HG03196 (cell line): ENCODE results near the gene PSENEN.

ENCODE experiments used
- ATAC-seq: cut with Tn5 transposase; IDR thresholded peaks from one replicate; pipeline ENCODE4 v1.9.1; 2021; ENCODE audit not compliant: unreplicated experiment

Gene PSENEN

GRCh38 chr19:35745328-35746086 is at the start of gene PSENEN, which contains the start of gene U2AF1L4:
PSENEN (plus strand) TSS chr19:35745651; CDS start chr19:35745931, 280 bp downstream.
U2AF1L4 (minus strand) TSS chr19:35745418; CDS start chr19:35745391, 27 bp downstream.
- ATAC-seq = peak; percentile 34

GRCh38 chr19:35695895-35696422 is 49.5 kb upstream of the PSENEN start:
- no peak for ATAC-seq

- no peak for ATAC-seq
These were observed 48.6 kb upstream of the PSENEN start for GRCh38 chr19:35696835-35697234.

- ATAC-seq = peak; percentile 94
These were observed 43.0 kb upstream of the PSENEN start for GRCh38 chr19:35702223-35703012.

- no peak for ATAC-seq
These were observed 42.1 kb upstream of the PSENEN start for GRCh38 chr19:35703343-35703742.

GRCh38 chr19:35704218-35704617 is 41.2 kb upstream of the PSENEN start, which contains the start of gene ZBTB32:
ZBTB32 (plus strand) TSS chr19:35704558; CDS start chr19:35714627, 10,069 bp downstream.
- ATAC-seq = no peak

GRCh38 chr19:35708391-35708790 is 37.1 kb upstream of the PSENEN start:
- no peak for ATAC-seq

GRCh38 chr19:35710784-35711723 is 34.4 kb upstream of the PSENEN start:
- peak; percentile 28 for ATAC-seq

GRCh38 chr19:35712567-35713505 is 32.6 kb upstream of the PSENEN start:
- no peak for ATAC-seq

GRCh38 chr19:35713506-35713850 is 32.0 kb upstream of the PSENEN start:
- ATAC-seq = no peak

GRCh38 chr19:35713904-35714495 is 31.5 kb upstream of the PSENEN start:
- ATAC-seq = no peak

- no peak for ATAC-seq
These were observed 30.7 kb upstream of the PSENEN start for GRCh38 chr19:35714601-35715354.

- ATAC-seq = no peak
These were observed 30.1 kb upstream of the PSENEN start for GRCh38 chr19:35715355-35715809.

GRCh38 chr19:35715981-35716800 is 29.3 kb upstream of the PSENEN start:
- ATAC-seq = no peak

- ATAC-seq = peak; percentile 50
These were observed 28.4 kb upstream of the PSENEN start for GRCh38 chr19:35716801-35717664.

- no peak for ATAC-seq
These were observed 27.6 kb upstream of the PSENEN start, which contains the start of gene KMT2B for GRCh38 chr19:35717665-35718344. KMT2B (plus strand) TSS chr19:35718003; CDS start chr19:35718019, 16 bp downstream.
